ENCODE results near the gene WDFY2. TPM values are rescaled to one million over a fixed set of nuclear protein-coding genes. Genes with fewer than 3 reads are reported as not detected.

WDFY2 gene
- total and polyA plus RNA-seq, 2 of the 13 experiments (the other 11 are each of a cell fraction or from before 2014, with no cell fraction given) = 22.6 to 27.0 TPM

DNA sequence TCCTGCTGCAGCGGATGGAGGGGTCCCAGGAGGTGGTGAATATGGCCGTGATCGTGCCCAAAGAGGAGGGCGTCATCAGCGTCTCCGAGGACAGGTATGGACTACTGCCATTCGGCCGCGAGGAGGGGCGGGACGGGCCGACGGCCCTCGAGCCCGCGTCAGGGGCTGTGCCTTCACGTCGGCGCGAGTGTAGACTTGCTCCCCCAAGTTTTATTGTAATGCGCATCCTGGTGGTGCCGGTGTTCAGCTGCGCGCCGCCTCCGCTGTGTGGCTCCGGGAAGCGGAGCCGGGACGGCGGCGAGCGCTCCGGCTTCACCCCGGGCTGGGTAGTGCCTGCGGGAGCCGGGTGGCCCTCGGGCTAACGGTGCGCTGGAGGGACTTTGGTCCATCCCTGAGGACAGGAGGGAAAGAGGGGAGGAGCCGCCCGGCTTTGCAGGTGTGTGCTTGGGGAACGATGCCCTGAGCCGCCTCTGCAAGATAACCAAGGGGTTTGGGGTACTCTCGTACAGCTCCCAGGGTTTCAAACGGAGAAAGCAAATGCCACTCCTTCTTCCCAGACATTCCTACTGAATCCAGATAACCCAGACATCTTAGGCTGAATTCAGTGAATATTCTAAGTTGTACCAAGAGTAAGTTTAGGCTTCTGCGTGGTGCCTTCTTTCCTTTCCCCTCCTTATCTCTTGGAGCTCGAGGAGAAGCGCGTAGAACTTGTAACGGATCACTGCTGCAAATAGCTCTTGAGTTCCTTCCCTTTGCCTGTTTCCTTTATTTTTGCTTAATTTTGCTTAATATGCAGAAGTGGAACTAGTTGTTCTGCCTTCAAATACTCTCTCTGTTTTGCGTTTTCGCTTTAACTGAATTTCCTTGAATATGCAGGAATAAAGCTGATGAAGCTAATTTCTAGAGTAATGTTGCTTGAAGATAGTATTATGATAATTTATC is 740 bp downstream of the WDFY2 start (continued):
- 0 out of 2 replicates have a peak, but pooled peaks have one; percentile 41 for TF ChIP-seq ZNF605 (CRISPR knock-in tag; IDR thresholded peaks at IDR 0.05)
- TF ChIP-seq, protein P1, sequence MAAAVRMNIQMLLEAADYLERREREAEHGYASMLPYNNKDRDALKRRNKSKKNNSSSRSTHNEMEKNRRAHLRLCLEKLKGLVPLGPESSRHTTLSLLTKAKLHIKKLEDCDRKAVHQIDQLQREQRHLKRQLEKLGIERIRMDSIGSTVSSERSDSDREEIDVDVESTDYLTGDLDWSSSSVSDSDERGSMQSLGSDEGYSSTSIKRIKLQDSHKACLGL (CRISPR knock-in tag; IDR thresholded peaks at IDR 0.05) = peak; percentile 79
- no peak for TF ChIP-seq GTF2F1 (IDR thresholded peaks at IDR 0.05; ENCODE audit: low read length)
- TF ChIP-seq ZNF12 (CRISPR knock-in tag; IDR thresholded peaks at IDR 0.05) = no peak
- TF ChIP-seq PHF21A (CRISPR knock-in tag; IDR thresholded peaks at IDR 0.05) = peak; percentile 68
- TF ChIP-seq, protein P2, sequence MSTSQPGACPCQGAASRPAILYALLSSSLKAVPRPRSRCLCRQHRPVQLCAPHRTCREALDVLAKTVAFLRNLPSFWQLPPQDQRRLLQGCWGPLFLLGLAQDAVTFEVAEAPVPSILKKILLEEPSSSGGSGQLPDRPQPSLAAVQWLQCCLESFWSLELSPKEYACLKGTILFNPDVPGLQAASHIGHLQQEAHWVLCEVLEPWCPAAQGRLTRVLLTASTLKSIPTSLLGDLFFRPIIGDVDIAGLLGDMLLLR (CRISPR knock-in tag; IDR thresholded peaks at IDR 0.05) = 0 out of 2 replicates have a peak, but pooled peaks have one; percentile 11
- no peak for TF ChIP-seq KDM6A (CRISPR knock-in tag; IDR thresholded peaks at IDR 0.05; ENCODE audit: low read depth)
- 0 out of 2 replicates have a peak, but pooled peaks have one; percentile 42 for TF ChIP-seq ZNF782 (CRISPR knock-in tag; IDR thresholded peaks at IDR 0.05; ENCODE audit: borderline replicate concordance)
- TF ChIP-seq, protein P3, sequence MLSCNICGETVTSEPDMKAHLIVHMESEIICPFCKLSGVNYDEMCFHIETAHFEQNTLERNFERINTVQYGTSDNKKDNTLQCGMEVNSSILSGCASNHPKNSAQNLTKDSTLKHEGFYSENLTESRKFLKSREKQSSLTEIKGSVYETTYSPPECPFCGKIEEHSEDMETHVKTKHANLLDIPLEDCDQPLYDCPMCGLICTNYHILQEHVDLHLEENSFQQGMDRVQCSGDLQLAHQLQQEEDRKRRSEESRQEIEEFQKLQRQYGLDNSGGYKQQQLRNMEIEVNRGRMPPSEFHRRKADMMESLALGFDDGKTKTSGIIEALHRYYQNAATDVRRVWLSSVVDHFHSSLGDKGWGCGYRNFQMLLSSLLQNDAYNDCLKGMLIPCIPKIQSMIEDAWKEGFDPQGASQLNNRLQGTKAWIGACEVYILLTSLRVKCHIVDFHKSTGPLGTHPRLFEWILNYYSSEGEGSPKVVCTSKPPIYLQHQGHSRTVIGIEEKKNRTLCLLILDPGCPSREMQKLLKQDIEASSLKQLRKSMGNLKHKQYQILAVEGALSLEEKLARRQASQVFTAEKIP (CRISPR knock-in tag; IDR thresholded peaks at IDR 0.05; ENCODE audit: borderline replicate concordance) = no peak
- TF ChIP-seq ZFP91 (CRISPR knock-in tag; IDR thresholded peaks at IDR 0.05; ENCODE audit: borderline replicate concordance) = peak; percentile 35; the same call in 1 of the 2 replicates
- TF ChIP-seq ZNF235 (CRISPR knock-in tag; IDR thresholded peaks at IDR 0.05; ENCODE audit: borderline replicate concordance) = peak; percentile 70; the same call in 1 of the 2 replicates
- TF ChIP-seq, protein P4, sequence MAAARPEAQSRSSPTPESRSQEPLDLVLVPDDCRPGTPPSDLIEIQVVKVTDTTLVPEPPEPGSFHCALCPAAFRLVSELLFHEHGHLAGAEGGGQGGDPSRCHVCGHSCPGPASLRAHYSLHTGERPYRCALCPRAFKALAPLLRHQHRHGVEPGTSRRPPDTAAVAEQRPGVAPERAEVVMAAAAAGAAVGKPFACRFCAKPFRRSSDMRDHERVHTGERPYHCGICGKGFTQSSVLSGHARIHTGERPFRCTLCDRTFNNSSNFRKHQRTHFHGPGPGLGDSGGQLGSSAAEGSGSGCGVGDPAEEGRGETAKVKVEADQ (CRISPR knock-in tag; IDR thresholded peaks at IDR 0.05; ENCODE audit: borderline replicate concordance) = peak; percentile 68; the same call in 1 of the 2 replicates
- peak; percentile 43; the same call in 1 of the 2 replicates for TF ChIP-seq RXRA (CRISPR knock-in tag; IDR thresholded peaks at IDR 0.05)
- TF ChIP-seq TGIF2 (CRISPR knock-in tag; IDR thresholded peaks at IDR 0.05) = peak; percentile 46; the same call in 1 of the 2 replicates
- TF ChIP-seq, protein P5, sequence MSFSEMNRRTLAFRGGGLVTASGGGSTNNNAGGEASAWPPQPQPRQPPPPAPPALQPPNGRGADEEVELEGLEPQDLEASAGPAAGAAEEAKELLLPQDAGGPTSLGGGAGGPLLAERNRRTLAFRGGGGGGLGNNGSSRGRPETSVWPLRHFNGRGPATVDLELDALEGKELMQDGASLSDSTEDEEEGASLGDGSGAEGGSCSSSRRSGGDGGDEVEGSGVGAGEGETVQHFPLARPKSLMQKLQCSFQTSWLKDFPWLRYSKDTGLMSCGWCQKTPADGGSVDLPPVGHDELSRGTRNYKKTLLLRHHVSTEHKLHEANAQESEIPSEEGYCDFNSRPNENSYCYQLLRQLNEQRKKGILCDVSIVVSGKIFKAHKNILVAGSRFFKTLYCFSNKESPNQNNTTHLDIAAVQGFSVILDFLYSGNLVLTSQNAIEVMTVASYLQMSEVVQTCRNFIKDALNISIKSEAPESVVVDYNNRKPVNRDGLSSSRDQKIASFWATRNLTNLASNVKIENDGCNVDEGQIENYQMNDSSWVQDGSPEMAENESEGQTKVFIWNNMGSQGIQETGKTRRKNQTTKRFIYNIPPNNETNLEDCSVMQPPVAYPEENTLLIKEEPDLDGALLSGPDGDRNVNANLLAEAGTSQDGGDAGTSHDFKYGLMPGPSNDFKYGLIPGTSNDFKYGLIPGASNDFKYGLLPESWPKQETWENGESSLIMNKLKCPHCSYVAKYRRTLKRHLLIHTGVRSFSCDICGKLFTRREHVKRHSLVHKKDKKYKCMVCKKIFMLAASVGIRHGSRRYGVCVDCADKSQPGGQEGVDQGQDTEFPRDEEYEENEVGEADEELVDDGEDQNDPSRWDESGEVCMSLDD (CRISPR knock-in tag; IDR thresholded peaks at IDR 0.05; ENCODE audit: borderline replicate concordance) = no peak
- TF ChIP-seq KAT8 (CRISPR knock-in tag; IDR thresholded peaks at IDR 0.05) = peak; percentile 17; the same call in 1 of the 2 replicates
- peak; percentile 83 for TF ChIP-seq HNF4A (CRISPR knock-in tag; IDR thresholded peaks at IDR 0.05)
- no peak for TF ChIP-seq FOXO1 (CRISPR knock-in tag; IDR thresholded peaks at IDR 0.05)
- no peak for TF ChIP-seq SOX6 (IDR thresholded peaks at IDR 0.05)
- peak; percentile 53 for TF ChIP-seq SOX6 (CRISPR knock-in tag; IDR thresholded peaks at IDR 0.05)
- peak; percentile 28; the same call in 1 of the 2 replicates for TF ChIP-seq NKX3-1 (CRISPR knock-in tag; IDR thresholded peaks at IDR 0.05)

All from HepG2 (cell line).